Thyroid gland (tissue), 4 donors: ENCODE measurements around the gene ABAT. TPM values are rescaled to one million over a fixed set of nuclear protein-coding genes. Genes with fewer than 3 reads are reported as not detected.

Experiments used
- DNase-seq, 2 donors: peaks; one replicate each; pipeline ENCODE4 v3.0.0-alpha.2; 2019
- H3K27ac ChIP-seq, 3 donors: fragments of 200-600 bp; sonication (generic); 1 replicate in 2 of 3; 2 replicates in 1 of 3; pipeline ENCODE4 v1.5.1; 2016 to 2019; ENCODE audit warnings: mild to moderate bottlenecking in 1 of 3, moderate library complexity in 1 of 3
- H3K27me3 ChIP-seq: fragments of 200-600 bp; sonication (generic); one replicate; pipeline ENCODE4 v1.5.1; 2019
- H3K36me3 ChIP-seq, 2 donors: fragments of 200-600 bp; sonication (generic); one replicate each; pipeline ENCODE4 v1.5.1; 2016 to 2019
- H3K4me1 ChIP-seq, 2 donors: fragments of 200-600 bp; sonication (generic); one replicate each; pipeline ENCODE4 v1.5.1; 2017 to 2019
- H3K4me3 ChIP-seq, 3 donors: fragments of 200-600 bp; sonication (generic); replicated peaks in 1 of 3; 1 replicate in 2 of 3; 2 replicates in 1 of 3; pipeline ENCODE4 v1.5.1; 2016; ENCODE audit warnings: mild to moderate bottlenecking in 1 of 3
- H3K9me3 ChIP-seq: fragments of 200-600 bp; sonication (generic); one replicate; pipeline ENCODE4 v1.5.1; 2017
- CTCF ChIP-seq, 6 experiments: fragments of 200-600 bp in 3 of 6; fragments of 450-650 bp in 3 of 6; sonication (generic) in 3 of 6; IDR thresholded peaks; one replicate each; pipeline ENCODE4 v1.5.1; 2016 to 2019; ENCODE audit warnings: antibody characterized with exemption in 6 of 6, mild to moderate bottlenecking in 2 of 6, inconsistent platforms in 1 of 6, moderate library complexity in 1 of 6
- POLR2A ChIP-seq, 2 donors: fragments of 450-650 bp; IDR thresholded peaks; one replicate each; pipeline ENCODE4 v1.6.1; 2017; ENCODE audit warnings: antibody characterized with exemption in 2 of 2, mild to moderate bottlenecking in 2 of 2, moderate library complexity in 1 of 2
- WGBS, 2 donors: methylation state at CpG; one replicate each; pipeline ENCODE4 v1.1.5; 2017; 5-methylcytosine and 5-hydroxymethylcytosine counted together
- intact Hi-C: fragments of 100-400 bp; cut with DNase I; formaldehyde crosslinking; loops from one replicate; pipeline ENCODE4 v1.15.1; 2023
- total RNA-seq, 4 donors: library from RNA; depleted of rRNA; stranded (reverse); fragments of >200 nt; gene quantifications; one replicate each; pipeline ENCODE4 v1.2.3, GENCODE V29; 2016

The ABAT gene
- total RNA-seq, 4 donors from 2014 or later, result 10.9 to 53.7 (median 35.9) TPM

- intact Hi-C loops, result no loop called here
- no peak overlapping the region for H3K27ac ChIP-seq
- H3K4me3 ChIP-seq, result no peak overlapping the region
- no peaks in the 10 kb centered on the region for H3K27me3 ChIP-seq
- no peaks in the 10 kb centered on the region for H3K9me3 ChIP-seq
- WGBS, 2 donors, result 84 to 87% methylated on average over 6 of the region's 6 CpGs
- no peak for DNase-seq
- H3K4me1 ChIP-seq, result peaks cover 0 to 2% of the 10 kb centered on the region in 2 donors
- peaks cover 37 to 40% of the 10 kb centered on the region in 2 donors for H3K36me3 ChIP-seq
- TF ChIP-seq CTCF (IDR thresholded peaks at IDR 0.05), result no peak
- no peak for TF ChIP-seq POLR2A (IDR thresholded peaks at IDR 0.05)
These were observed 142.7 kb downstream of the ABAT start for GRCh38 chr16:8816967-8817655.

- peaks cover 22 to 25% of the 10 kb centered on the region in 2 donors for H3K36me3 ChIP-seq
- TF ChIP-seq POLR2A (IDR thresholded peaks at IDR 0.05), result no peak
- no peak for TF ChIP-seq CTCF (IDR thresholded peaks at IDR 0.05)
These were observed 144.3 kb downstream of the ABAT start for GRCh38 chr16:8818504-8819270.

GRCh38 chr16:8819411-8820034 lies 145.1 kb downstream of the ABAT start:
- no peaks in the 10 kb centered on the region for H3K27me3 ChIP-seq
- no peaks in the 10 kb centered on the region for H3K9me3 ChIP-seq
- H3K4me1 ChIP-seq, result peaks cover 0 to 2% of the 10 kb centered on the region in 2 donors
- peaks cover 13 to 16% of the 10 kb centered on the region in 2 donors for H3K36me3 ChIP-seq
- 84% methylated on average over 6 of the region's 6 CpGs for WGBS, 2 donors
- no peak for DNase-seq
- intact Hi-C loops, result no loop called here
- no peak overlapping the region for H3K27ac ChIP-seq
- TF ChIP-seq CTCF (IDR thresholded peaks at IDR 0.05) (no peak), POLR2A (IDR thresholded peaks at IDR 0.05) (no peak)
- H3K4me3 ChIP-seq, result no peak overlapping the region

More at GRCh38 chr16:8818504-8819270, 144.3 kb downstream of the ABAT start:
- Histone ChIP-seq H3K4me3 (no peak overlapping the region), H3K27me3 (no peaks in the 10 kb centered on the region), H3K9me3 (no peaks in the 10 kb centered on the region), H3K4me1 (peaks cover 0 to 2% of the 10 kb centered on the region in 2 donors), H3K27ac (no peak overlapping the region)
- no peak for DNase-seq
- 88 to 93% methylated on average over 10 of the region's 10 CpGs for WGBS, 2 donors
- intact Hi-C loops, result no loop called here

- intact Hi-C loops, result no loop called here
- Histone ChIP-seq H3K36me3 (no peaks in the 10 kb centered on the region), H3K9me3 (no peaks in the 10 kb centered on the region), H3K27ac (no peak overlapping the region), H3K4me3 (no peak overlapping the region), H3K4me1 (peaks cover 0 to 2% of the 10 kb centered on the region in 2 donors), H3K27me3 (no peaks in the 10 kb centered on the region)
- 93 to 97% methylated on average over 3 of the region's 3 CpGs for WGBS, 2 donors
- TF ChIP-seq CTCF (IDR thresholded peaks at IDR 0.05) (no peak), POLR2A (IDR thresholded peaks at IDR 0.05) (no peak)
- no peak for DNase-seq
These were observed 148.0 kb downstream of the ABAT start for GRCh38 chr16:8822403-8822802.
